Lower leg skin (tissue), 3 donors: ENCODE results near the gene AGPAT2.

Experiments
- POLR2A ChIP-seq, 2 donors: fragments of 450-650 bp; IDR thresholded peaks; one replicate each; pipeline ENCODE4 v1.6.1; 2016 to 2017; ENCODE audit warnings: antibody characterized with exemption in 2 of 2, mild to moderate bottlenecking in 1 of 2, moderate library complexity in 1 of 2
- TF ChIP-seq, protein P1 (sequence below), 3 donors: fragments of 450-650 bp; IDR thresholded peaks; one replicate each; pipeline ENCODE4 v1.5.1; 2016; ENCODE audit warnings: antibody characterized with exemption in 3 of 3, mild to moderate bottlenecking in 3 of 3, moderate library complexity in 2 of 3

DNA sequence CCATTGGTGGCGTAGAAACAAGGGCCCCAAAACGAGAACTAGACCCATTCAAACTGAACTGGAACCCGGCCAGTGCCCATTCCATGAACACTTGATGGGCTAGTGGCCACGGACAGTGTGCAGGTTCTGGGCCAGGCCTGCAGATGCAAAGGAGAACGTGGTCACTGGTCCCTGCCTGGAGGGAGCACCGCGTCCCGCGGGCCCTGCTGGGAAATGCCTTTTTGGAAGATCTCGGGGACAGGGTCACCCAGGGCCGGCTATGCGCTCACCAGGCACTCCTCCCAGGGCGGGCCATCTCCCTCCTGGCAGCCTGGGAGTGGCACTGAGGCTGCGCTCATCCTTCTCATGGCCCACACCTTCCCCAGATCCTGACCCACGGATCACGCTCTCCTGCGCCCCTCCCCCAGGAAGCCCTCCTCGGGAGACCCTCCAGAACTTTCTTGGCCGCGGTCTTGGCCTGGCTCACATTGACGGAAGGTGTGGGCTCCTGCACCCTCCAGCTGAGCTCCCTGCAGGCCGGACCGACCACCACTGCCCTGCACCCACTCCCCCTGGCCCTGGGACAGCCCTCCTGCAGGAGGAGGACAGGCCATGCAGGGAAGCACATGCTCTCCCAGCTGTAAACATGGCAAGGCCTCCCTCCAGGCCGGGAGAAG lies 22.3 kb upstream of the AGPAT2 start:
- TF ChIP-seq, protein P1, sequence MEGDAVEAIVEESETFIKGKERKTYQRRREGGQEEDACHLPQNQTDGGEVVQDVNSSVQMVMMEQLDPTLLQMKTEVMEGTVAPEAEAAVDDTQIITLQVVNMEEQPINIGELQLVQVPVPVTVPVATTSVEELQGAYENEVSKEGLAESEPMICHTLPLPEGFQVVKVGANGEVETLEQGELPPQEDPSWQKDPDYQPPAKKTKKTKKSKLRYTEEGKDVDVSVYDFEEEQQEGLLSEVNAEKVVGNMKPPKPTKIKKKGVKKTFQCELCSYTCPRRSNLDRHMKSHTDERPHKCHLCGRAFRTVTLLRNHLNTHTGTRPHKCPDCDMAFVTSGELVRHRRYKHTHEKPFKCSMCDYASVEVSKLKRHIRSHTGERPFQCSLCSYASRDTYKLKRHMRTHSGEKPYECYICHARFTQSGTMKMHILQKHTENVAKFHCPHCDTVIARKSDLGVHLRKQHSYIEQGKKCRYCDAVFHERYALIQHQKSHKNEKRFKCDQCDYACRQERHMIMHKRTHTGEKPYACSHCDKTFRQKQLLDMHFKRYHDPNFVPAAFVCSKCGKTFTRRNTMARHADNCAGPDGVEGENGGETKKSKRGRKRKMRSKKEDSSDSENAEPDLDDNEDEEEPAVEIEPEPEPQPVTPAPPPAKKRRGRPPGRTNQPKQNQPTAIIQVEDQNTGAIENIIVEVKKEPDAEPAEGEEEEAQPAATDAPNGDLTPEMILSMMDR (IDR thresholded peaks at IDR 0.05) = no peak
- no peak for TF ChIP-seq POLR2A (IDR thresholded peaks at IDR 0.05)
